ENCODE measurements around the gene PRDM5.

GRCh38 chr4:120881846-120882245, 40.7 kb downstream of the PRDM5 start:
- TF ChIP-seq CTCF (IDR thresholded peaks at IDR 0.05) = no peak
- TF ChIP-seq POLR2A (IDR thresholded peaks at IDR 0.05) = no peak

All from testis (tissue), 2 donors.